B cell (primary cell): Measurements from ENCODE around the gene CAPZB. TPM values are rescaled to one million over a fixed set of nuclear protein-coding genes. Genes with fewer than 3 reads are reported as not detected.
A peak's percentile ranks its signal among the peaks of the same experiment; 100 is the strongest.

ENCODE experiments used
- ATAC-seq: fragments of 200-7000 bp; cut with Tn5 transposase; one replicate; pipeline ENCODE4 v1.10.0; 2021; ENCODE audit warnings: low read depth, mild to moderate bottlenecking, moderate number of reproducible peaks, moderate library complexity
- CTCF ChIA-PET: fragments of 350-600 bp; sonication (Branson Sonifier 250); formaldehyde crosslinking; loops from one replicate; lab custom pipeline; 2021; ENCODE audit warnings: antibody characterized with exemption, inconsistent platforms; lab: Charles Lee
- POLR2A ChIA-PET: fragments of 350-600 bp; sonication (Branson Sonifier 250); formaldehyde crosslinking; loops from one replicate; lab custom pipeline; 2021; ENCODE audit warnings: antibody characterized with exemption; lab: Charles Lee
- DNase-seq: peaks from one replicate; pipeline ENCODE4 v3.0.0; 2013
- H2AFZ ChIP-seq: 2 replicates; pipeline ENCODE4 v1.6.1; 2012; ENCODE audit warnings: mild to moderate bottlenecking, low read depth, low read length; ENCODE audit not compliant: insufficient read depth, poor library complexity, severe bottlenecking
- H3K27ac ChIP-seq, 2 donors: 1 replicate in 1 of 2; 2 replicates in 1 of 2; pipeline ENCODE4 v1.5.1; 2012 to 2013; ENCODE audit warnings: low read length in 2 of 2, mild to moderate bottlenecking in 2 of 2, moderate library complexity in 1 of 2
- H3K27me3 ChIP-seq, 4 experiments: fragments of 200-600 bp in 1 of 4; sonication (generic) in 1 of 4; replicated peaks in 1 of 4; 1 replicate in 2 of 4; 2 replicates in 2 of 4; pipeline versions ENCODE4 v1.6.1 to v1.7.0; 2013 to 2016; ENCODE audit warnings: low read length in 3 of 4, mild to moderate bottlenecking in 2 of 4, mixed read lengths in 1 of 4, moderate library complexity in 1 of 4; ENCODE audit not compliant: insufficient read depth in 4 of 4, control insufficient read depth in 3 of 4; ENCODE audit errors: control extremely low read depth in 1 of 4
- H3K36me3 ChIP-seq, 2 experiments: replicated peaks in 1 of 2; 1 replicate in 1 of 2; 2 replicates in 1 of 2; pipeline versions ENCODE4 v1.6.1 to v1.7.1; 2013; ENCODE audit warnings: low read length in 1 of 2; ENCODE audit not compliant: insufficient read depth in 2 of 2, control insufficient read depth in 1 of 2; ENCODE audit errors: control extremely low read depth in 1 of 2, extremely low read depth in 1 of 2
- H3K4me1 ChIP-seq, 2 donors: fragments of 200-600 bp in 1 of 2; sonication (generic) in 1 of 2; 1 replicate in 1 of 2; 2 replicates in 1 of 2; pipeline versions ENCODE4 v1.5.1 to v1.6.1; 2013 to 2017; ENCODE audit warnings: low read length in 2 of 2; ENCODE audit not compliant: control insufficient read depth in 2 of 2, insufficient read depth in 2 of 2
- H3K4me2 ChIP-seq: replicated peaks from 2 replicates; pipeline ENCODE3; 2012; ENCODE audit warnings: mild to moderate bottlenecking, low read depth, low read length; ENCODE audit not compliant: poor library complexity, severe bottlenecking
- H3K4me3 ChIP-seq, 5 experiments: fragments of 200-600 bp in 1 of 5; sonication (generic) in 1 of 5; 1 replicate in 3 of 5; 2 replicates in 2 of 5; pipeline versions ENCODE4 v1.5.1 to v1.7.0; 2011 to 2016; ENCODE audit warnings: low read length in 4 of 5, mild to moderate bottlenecking in 4 of 5, low read depth in 2 of 5, control low read depth in 1 of 5, moderate library complexity in 1 of 5; ENCODE audit not compliant: insufficient read depth in 1 of 5; ENCODE audit errors: control extremely low read depth in 1 of 5, extremely low read depth in 1 of 5
- H3K79me2 ChIP-seq: fragments of 200-600 bp; sonication (generic); one replicate; pipeline ENCODE4 v1.6.0; 2016; ENCODE audit warnings: low read length; ENCODE audit not compliant: control insufficient read depth, insufficient read depth
- H3K9ac ChIP-seq: fragments of 200-600 bp; sonication (generic); 2 replicates; pipeline ENCODE4 v1.6.1; 2017; ENCODE audit warnings: mild to moderate bottlenecking, low read length, moderate library complexity
- H3K9me3 ChIP-seq, 3 donors: one replicate each; pipeline versions ENCODE4 v1.6.1 to v1.7.1; 2013; ENCODE audit warnings: low read length in 2 of 3; ENCODE audit not compliant: control insufficient read depth in 2 of 3, insufficient read depth in 1 of 3; ENCODE audit errors: control extremely low read depth in 1 of 3
- H4K20me1 ChIP-seq: 2 replicates; pipeline ENCODE4 v1.6.0; 2012; ENCODE audit warnings: mild to moderate bottlenecking, low read length; ENCODE audit not compliant: insufficient read depth, control insufficient read depth, poor library complexity, severe bottlenecking
- H3K27ac Mint-ChIP-seq: one replicate; pipeline ENCODE4 v1.8.0; 2021; ENCODE audit warnings: mixed read lengths
- H3K27me3 Mint-ChIP-seq: one replicate; pipeline ENCODE4 v1.8.0; 2021; ENCODE audit warnings: mixed read lengths
- H3K4me1 Mint-ChIP-seq: one replicate; pipeline ENCODE4 v1.8.0; 2021; ENCODE audit warnings: mixed read lengths
- H3K4me3 Mint-ChIP-seq: one replicate; pipeline ENCODE4 v1.8.0; 2021; ENCODE audit warnings: mixed read lengths
- H3K9me3 Mint-ChIP-seq: one replicate; pipeline ENCODE4 v1.8.0; 2022; ENCODE audit warnings: mixed read lengths; ENCODE audit not compliant: insufficient read depth
- EZH2 ChIP-seq: IDR thresholded peaks from 2 replicates; pipeline ENCODE4 v1.6.1; 2012; ENCODE audit warnings: borderline replicate concordance, low read depth, mild to moderate bottlenecking, moderate library complexity, low read length; ENCODE audit not compliant: insufficient read depth, poor library complexity, severe bottlenecking
- WGBS: methylation state at CpG from one replicate; pipeline ENCODE4 v1.1.5; 2013; ENCODE audit warnings: missing lambda C conversion rate; ENCODE audit not compliant: insufficient coverage; 5-methylcytosine and 5-hydroxymethylcytosine counted together
- intact Hi-C: fragments of 100-400 bp; cut with micrococcal nuclease; formaldehyde crosslinking; loops from one replicate; pipeline ENCODE4 v1.10.0; 2022
- polyA plus RNA-seq: library from polyadenylated mRNA; depleted of rRNA; stranded (reverse); fragments of >200 nt; gene quantifications from 2 replicates; pipeline ENCODE4 v1.2.3, GENCODE V29; 2012
- total RNA-seq, 2 donors: library from RNA; stranded (reverse); fragments of 120-200 nt in 1 of 2; gene quantifications; 1 replicate in 1 of 2; 2 replicates in 1 of 2; pipeline versions ENCODE4 v1.2.3 to v1.2.4, GENCODE V29; 2013 to 2022
- TF ChIP-seq, protein P1 (sequence below): fragments of 200-600 bp; IDR thresholded peaks from one replicate; pipeline ENCODE4 v1.8.0; 2022; ENCODE audit warnings: antibody characterized with exemption, mild to moderate bottlenecking

Gene CAPZB
- total and polyA plus RNA-seq, 2 donors (not counting 1 experiment from before 2014, with no cell fraction given): 126 to 193 TPM

DNA sequence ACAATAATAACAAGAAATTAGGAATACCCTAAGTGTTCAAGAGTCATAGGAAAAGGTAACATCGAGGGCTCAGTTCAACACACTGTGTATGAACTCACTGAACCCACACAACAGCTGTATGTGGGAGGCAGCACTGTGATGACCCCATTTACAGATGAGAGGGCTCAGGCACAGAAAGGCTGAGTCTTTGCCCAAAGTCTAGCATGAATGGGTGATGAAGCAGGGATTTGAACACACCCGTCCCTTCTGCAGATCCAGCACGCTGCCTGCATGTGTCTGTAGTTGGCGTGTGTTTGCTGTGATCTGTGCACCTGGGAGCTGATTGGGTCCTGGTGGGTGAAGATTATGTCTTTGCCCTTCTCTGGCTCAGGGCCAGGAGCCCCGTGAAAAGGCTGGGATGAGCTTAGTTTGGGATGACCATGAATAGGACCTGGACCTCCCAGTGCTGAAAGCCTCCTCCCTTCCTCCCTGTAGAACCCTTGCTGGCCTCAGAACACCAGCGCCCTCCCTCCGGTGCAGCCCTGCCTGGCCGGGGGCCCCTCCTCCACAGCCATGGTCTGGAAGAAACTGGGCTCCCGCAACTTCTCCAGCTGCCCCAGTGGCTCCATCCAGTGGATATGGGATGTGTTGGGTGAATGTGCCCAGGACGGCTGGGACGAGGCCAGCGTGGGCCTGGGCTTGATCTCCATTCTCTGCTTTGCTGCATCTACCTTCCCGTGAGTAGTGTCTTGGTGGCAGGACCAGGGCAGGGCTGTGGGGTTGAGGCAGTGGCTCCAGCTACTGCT, 168.0 kb downstream of the CAPZB start:
- no peak overlapping the region for H3K4me3 Mint-ChIP-seq
- Histone ChIP-seq H3K4me1 (peaks cover 53 to 55% of the 10 kb centered on the region in 2 donors), H3K9me3 (no peaks in the 10 kb centered on the region), H3K9ac (no peak overlapping the region), H4K20me1 (peaks cover 27% of the 10 kb centered on the region), H2AFZ (no peak overlapping the region), H3K27me3 (no peaks in the 10 kb centered on the region), H3K4me2 (peak overlapping the region; percentile 71), H3K4me3 (no peak overlapping the region), H3K36me3 (peaks cover 1 to 19% of the 10 kb centered on the region in 2 experiments), H3K79me2 (peaks cover 28% of the 10 kb centered on the region), H3K27ac (no peak overlapping the region)
- WGBS: 92% methylated on average over 10 of the region's 13 CpGs
- DNase-seq: peak; percentile 12
- TF ChIP-seq EZH2: no peak
- TF ChIP-seq, protein P1, sequence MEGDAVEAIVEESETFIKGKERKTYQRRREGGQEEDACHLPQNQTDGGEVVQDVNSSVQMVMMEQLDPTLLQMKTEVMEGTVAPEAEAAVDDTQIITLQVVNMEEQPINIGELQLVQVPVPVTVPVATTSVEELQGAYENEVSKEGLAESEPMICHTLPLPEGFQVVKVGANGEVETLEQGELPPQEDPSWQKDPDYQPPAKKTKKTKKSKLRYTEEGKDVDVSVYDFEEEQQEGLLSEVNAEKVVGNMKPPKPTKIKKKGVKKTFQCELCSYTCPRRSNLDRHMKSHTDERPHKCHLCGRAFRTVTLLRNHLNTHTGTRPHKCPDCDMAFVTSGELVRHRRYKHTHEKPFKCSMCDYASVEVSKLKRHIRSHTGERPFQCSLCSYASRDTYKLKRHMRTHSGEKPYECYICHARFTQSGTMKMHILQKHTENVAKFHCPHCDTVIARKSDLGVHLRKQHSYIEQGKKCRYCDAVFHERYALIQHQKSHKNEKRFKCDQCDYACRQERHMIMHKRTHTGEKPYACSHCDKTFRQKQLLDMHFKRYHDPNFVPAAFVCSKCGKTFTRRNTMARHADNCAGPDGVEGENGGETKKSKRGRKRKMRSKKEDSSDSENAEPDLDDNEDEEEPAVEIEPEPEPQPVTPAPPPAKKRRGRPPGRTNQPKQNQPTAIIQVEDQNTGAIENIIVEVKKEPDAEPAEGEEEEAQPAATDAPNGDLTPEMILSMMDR: no peak
- intact Hi-C loops: no loop called here
- peaks cover 55% of the 10 kb centered on the region for H3K4me1 Mint-ChIP-seq
- H3K9me3 Mint-ChIP-seq: no peaks in the 10 kb centered on the region
- ATAC-seq: no peak
- ChIA-PET CTCF (no interaction called here), POLR2A (interaction anchor here (0.7 kb wide), 1 partner anchor 66 kb away, joined by 3 read pairs; the partner anchor contains the start of genes EMC1 and MRTO4)
- H3K27ac Mint-ChIP-seq: peak overlapping the region; percentile 65
- H3K27me3 Mint-ChIP-seq: no peaks in the 10 kb centered on the region
